HG03354 (cell line): ENCODE data around the gene ANKRD62.
"Not testable (repeated sequence)": the region's sequence is repeated elsewhere in the genome, so short reads cannot be mapped to it uniquely, and the experiment has no call there.

Experiments used
- ATAC-seq: cut with Tn5 transposase; IDR thresholded peaks from one replicate; pipeline ENCODE4 v1.9.1; 2021; ENCODE audit warnings: mild to moderate bottlenecking; ENCODE audit not compliant: unreplicated experiment, poor library complexity, severe bottlenecking

Gene ANKRD62

DNA sequence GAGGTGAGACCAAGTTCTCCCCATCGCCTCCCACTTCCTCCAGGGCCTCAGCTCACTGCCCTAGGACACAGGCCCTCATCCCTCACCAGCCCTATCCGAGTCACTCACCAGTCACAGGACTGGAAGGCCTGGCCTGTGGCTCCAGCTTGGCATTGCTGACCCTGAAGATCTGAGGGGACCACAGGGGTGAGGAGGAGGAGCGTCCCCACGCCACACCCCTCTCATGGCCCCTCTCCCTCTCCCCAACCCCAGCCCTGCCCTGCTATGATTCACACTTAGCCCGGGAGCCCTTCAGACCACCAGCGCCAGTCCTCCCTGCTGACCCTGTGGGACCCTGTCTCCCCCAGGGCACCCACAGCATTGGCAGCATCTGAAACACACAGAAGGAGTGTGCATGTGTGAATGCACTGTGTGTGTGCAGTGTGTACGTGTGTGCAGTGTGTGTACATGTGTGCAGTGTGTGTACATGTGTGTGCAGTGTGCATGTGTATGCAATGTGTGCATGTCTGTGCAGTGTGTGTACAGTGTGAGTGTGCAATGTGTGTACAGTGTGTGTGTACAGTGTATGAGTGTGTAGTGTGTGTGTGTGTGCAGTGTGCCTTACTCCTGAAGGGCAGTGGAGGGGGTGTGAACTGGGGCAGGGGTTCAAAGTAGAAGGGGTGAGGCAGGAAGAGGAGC lies 29.4 kb upstream of the ANKRD62 start:
- no peak for ATAC-seq

DNA sequence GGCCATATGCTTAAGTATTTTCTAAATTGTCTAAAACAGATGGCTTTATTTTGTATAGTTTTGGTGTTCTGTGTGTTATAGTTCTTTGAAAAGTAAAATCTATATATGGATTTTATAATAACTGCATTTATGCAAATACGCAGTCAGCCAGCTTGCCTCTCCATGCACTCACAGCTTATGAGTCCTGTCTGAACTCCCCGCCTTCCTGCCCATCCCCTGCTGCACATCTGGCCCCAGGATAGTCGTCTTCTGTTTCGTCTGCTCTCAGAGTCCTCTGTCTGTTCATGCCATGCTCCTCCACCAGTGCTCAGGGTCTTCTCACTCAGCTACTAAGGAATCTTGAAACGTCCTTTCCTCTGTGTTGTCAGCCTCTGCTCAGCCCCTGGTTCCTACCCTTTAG lies 28.2 kb upstream of the ANKRD62 start:
- ATAC-seq, result no peak

DNA sequence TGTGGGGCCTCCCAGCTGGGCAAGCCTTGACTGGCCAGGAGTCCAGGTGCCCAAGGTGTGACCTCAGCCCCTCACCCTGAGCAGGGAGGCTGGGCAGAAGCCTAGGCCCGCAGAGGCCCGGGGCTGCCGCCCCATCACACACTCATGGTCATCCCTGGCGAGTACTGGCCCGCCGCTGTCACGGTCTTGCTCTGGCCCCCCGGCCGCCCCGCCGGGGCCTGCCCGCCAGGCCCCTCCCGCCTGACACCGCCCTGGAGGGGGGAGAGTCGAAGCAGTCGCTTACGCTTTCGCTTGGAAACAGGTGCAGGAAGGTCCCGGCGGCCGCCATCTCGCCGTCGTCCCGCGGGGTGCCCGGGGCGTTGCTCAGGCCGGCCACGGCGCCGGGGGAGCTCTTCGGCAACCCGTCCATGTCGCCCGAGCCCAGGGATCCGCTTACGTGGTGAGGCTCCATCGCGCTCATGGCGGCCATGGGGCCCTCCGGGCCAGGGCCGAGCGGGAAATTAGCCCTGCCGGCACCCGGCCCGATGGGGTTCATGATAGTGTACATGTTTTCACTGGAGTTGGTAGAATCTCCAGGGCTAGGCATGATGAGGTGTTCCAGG lies 26.6 kb upstream of the ANKRD62 start:
- no peak for ATAC-seq

GRCh38 chr18:12067671-12068070 lies 26.0 kb upstream of the ANKRD62 start:
- no peak for ATAC-seq

- ATAC-seq, result not testable (repeated sequence)
Observed at GRCh38 chr18:12068316-12068949, 25.2 kb upstream of the ANKRD62 start.

DNA sequence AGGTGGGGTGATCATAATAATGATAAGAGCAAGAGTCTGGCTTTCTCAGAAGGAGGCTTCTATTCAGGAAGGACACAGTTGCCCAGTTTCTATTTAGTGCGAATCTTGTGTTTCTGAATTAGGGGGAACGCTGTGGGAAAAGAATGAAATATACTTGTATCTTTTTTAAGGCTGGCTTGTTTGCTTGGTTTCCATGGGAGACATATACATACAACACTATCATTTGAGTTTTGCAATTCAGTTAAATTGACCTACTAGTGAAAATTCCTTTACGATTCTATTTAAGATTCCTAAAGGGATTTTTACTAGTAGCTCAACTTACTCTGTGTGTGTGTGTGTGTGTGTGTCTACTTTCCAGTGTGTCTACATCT lies 24.7 kb upstream of the ANKRD62 start:
- ATAC-seq, result no peak

DNA sequence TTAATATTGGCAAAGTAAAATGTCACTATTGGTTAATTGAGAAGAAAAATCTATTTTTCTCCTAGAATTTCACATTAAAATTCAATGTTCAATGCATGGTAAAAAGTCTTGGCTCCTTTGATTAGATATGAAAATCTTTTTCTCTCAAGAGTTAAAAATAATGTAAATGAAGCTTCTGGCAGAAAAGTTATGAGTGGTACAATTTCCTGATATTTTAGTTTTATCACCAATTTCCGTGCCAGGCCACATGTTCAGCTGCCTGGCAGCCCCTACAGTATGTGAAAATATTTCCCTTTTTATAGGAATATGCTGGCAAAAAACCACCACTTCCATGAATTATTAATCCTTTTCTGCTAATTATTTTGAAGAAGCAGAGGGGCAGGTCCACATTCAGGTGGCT lies 22.6 kb upstream of the ANKRD62 start:
- not testable (repeated sequence) for ATAC-seq

- no peak for ATAC-seq
Observed at GRCh38 chr18:12072996-12073395, 20.6 kb upstream of the ANKRD62 start.

- no peak for ATAC-seq
Observed at GRCh38 chr18:12074736-12075135, 18.9 kb upstream of the ANKRD62 start.

DNA sequence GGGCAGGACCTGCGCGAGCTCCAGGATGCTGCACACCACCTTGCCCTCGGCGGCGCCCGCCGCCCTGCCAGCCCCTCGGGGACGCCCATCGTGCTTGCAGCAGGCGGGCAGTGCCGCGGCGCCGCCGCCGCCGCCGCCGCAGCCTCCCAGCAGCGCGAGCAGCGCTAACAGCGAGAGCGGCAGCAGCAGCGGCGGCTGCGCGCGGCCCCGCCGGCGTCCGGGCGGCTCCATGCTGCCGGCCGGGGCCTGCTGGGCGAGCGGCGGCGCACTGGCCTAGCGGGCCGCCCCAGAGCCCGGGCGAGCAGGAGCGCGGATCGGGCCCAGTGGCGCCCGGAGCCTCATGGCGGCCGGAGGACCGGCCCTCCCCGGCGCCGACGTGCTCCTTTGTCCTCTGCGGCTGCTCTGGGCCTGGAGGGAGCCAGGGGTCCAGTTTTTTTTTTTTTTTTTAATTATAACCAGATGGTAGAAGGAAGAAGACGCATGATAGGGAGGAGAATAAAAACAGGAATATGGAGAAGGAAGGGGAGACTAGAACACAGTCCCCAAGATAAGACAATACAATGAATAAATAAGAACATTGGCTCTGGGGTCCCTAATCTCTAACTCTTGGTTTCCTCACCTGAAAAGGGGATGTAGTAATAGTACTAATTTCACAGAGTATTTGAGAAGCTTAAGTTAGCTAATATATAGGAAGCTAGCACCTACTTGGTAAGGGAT lies 17.1 kb upstream of the ANKRD62 start:
- no peak for ATAC-seq

GRCh38 chr18:12077994-12078393 lies 15.6 kb upstream of the ANKRD62 start:
- ATAC-seq, result not testable (repeated sequence)

DNA sequence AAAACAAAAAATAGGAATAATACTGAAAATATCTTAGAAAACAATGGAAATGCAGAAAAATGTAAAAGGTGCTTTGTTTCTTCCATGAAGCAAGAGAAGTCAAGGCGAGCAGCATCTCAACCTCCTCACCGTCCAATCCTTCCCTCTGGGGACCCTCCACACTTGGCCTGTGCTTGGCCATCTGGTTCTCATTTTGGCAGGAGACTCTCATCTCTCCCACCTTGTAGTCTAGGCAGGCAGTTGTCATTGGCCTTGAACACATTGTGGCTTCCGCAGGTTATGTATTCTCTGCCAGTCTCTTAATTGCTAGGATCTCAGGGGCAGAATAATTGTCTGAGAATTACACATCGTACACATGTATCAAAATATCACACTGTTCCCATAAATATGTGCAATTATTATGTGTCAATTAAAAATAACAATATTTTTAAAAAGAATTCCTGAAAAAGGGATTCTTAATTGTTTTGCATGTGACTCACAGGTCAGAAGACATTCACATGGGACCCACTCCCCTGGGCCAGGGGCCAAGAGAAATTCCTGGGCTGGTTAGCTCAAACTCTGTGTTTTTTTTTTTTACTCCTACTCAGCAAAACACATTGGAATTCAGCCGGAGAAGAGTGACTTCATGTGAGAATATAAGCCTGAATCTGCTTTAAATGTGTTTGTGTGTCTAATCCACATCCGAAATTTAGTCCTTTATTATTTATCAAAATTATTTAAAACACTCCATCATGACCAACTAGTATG lies 14.0 kb upstream of the ANKRD62 start:
- ATAC-seq, result no peak

DNA sequence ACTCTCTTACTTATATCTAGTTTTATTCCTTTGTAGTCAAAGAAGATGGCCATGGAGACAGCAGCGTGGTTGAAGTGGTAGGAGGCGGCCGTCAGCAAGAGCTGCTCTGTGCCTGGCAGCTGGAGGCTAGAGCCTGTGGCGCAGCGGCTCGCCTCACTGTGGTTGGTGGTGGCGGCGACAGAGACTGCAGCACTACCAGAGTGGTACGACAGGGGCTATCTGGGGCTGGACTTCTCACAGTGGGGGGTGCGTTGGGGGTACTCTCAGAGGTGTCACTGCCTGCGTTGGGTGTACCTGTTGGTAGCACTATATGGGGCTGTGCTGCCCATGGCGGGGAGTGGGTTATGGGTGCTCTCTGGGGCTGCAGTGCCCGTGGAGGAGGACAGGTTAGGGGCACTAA lies 8.5 kb upstream of the ANKRD62 start:
- no peak for ATAC-seq

DNA sequence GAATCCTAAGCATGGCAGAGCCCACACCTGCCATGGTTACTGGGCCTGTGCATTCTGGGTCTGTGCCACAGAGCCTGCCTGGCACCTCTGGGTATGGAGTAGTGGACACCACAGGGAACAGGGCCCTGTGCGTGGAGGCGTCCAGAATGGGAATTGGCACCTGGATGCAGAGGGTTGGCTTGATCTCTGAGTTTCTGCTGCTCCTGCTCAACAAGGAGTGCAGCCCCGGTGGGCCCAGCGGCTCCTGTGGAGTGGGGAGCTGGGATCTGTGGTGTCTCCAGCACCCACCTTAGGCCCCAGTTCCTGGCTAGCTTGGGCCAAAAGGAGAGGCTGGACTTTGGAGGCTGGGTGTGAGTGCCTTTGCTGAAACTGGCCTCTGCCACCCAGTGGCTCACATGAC lies 7.9 kb upstream of the ANKRD62 start:
- no peak for ATAC-seq

DNA sequence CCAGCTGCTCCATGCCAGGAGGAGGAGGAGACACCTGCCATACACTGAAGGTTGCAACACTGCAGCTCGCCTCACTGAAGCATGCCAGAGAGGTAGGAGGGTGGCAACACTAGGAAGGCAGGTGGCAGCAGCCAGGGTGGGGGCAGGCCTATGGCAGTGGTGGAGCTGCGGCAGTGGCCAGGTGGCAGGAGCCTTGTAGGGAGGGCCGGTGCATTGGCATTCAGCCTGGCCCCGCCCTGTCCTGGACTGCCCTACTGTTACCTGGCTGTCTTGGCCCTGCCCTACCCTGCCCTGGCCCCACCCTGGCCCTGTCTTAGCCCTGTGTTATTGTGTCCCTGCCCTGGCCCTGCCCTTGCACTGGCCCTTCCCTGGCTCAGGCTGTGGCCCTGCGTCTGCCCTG lies 7.4 kb upstream of the ANKRD62 start:
- no peak for ATAC-seq

DNA sequence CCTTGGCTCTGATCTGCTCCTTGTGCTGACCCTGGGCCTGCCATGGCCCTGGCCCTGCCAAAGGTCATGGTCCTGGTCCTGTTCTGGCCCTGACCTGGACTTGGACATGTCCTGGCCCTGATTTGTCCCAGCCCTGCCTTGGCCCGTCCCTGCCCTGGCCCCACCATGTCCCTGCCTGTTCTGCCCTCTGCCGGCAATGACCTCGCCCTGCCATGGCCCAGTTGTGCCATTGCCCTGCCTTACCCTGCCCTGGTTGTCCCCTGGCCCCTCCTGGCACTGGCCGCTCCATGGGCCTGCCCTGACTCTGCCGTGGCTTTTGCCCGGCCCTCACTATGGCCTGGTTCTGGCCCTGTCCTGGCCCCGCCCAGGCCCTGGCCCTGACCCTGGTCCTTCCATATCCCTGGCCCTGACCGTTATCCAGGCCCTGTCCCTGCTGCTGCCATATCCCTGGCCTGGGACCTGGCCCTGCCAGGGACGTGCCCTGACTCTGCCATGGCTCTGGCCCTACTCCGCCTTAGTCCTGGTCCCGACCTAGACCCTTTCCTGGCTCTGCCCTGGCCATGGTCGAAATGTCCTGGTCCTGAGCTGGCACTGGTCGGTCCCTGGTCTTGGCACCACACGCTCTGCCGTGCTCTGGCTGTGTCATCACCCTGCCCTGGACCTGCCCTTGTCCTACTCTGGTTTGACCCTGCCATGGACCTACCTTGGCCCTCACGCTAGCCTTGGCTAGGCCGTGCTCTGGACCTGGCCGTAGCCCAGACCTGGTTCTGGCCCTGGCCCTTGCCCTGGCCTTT lies 6.8 kb upstream of the ANKRD62 start:
- no peak for ATAC-seq

DNA sequence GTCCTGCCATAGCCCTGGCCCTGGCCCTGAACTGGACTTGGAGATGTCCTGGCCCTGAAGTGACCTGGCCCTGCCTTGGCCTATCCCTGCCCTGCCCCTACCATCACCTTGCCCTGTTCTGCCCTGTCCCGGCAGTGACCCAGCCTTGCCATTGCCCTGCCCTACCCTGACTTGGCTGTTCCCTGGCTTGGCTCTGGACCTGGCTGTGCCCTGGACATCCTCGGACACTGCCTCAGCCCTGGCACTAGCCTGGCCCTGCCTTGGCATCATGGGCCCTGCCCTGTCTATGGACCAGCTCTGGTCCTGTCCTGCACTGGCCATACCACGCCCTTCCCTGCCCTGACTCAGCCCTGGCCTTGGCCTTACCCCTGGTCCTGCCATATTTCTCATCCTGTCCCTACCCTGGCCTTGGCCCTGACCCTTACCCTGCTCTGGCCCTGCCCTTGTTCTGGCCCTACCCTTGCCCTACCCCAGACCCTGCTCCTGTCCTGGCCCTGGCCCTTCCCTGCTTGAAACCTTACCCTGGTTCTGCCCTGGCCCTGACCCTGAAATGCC lies 6.1 kb upstream of the ANKRD62 start:
- ATAC-seq, result no peak

GRCh38 chr18:12088096-12088495 lies 5.5 kb upstream of the ANKRD62 start:
- no peak for ATAC-seq

- ATAC-seq, result no peak
Observed at GRCh38 chr18:12088731-12089375, 4.8 kb upstream of the ANKRD62 start.
